Neural progenitor cell (in vitro differentiated cells): ENCODE measurements around the gene TLR4. TPM values are rescaled to one million over a fixed set of nuclear protein-coding genes. Genes with fewer than 3 reads are reported as not detected.

Experiments
- DNase-seq: peaks from one replicate; pipeline ENCODE4 v3.0.0-alpha.2; 2016; ENCODE audit warnings: low spot score
- H2AFZ ChIP-seq: fragments of 200-600 bp; sonication (generic); replicated peaks from 2 replicates; pipeline ENCODE4 v1.6.1; 2016; ENCODE audit warnings: antibody characterized with exemption
- H3F3A ChIP-seq: fragments of 200-600 bp; sonication (generic); 2 replicates; pipeline ENCODE4 v1.6.1; 2016; ENCODE audit warnings: antibody characterized with exemption, low read depth
- H3K27ac ChIP-seq: fragments of 200-600 bp; sonication (generic); 2 replicates; pipeline ENCODE4 v1.5.1; 2016; ENCODE audit warnings: mild to moderate bottlenecking
- H3K27me3 ChIP-seq: fragments of 200-600 bp; sonication (generic); 2 replicates; pipeline ENCODE4 v1.6.1; 2016; ENCODE audit warnings: mild to moderate bottlenecking, moderate library complexity
- H3K36me3 ChIP-seq: fragments of 200-600 bp; sonication (generic); 2 replicates; pipeline ENCODE4 v1.5.1; 2016
- H3K4me1 ChIP-seq: fragments of 200-600 bp; sonication (generic); 2 replicates; pipeline ENCODE4 v1.6.1; 2016; ENCODE audit warnings: mixed run types
- H3K4me2 ChIP-seq: fragments of 200-600 bp; sonication (generic); 2 replicates; pipeline ENCODE4 v1.6.1; 2016
- H3K4me3 ChIP-seq: fragments of 200-600 bp; sonication (generic); 2 replicates; pipeline ENCODE4 v1.5.1; 2016
- H3K79me2 ChIP-seq: fragments of 200-600 bp; sonication (generic); 2 replicates; pipeline ENCODE4 v1.6.1; 2016; ENCODE audit warnings: low read depth
- H3K9ac ChIP-seq: fragments of 200-600 bp; sonication (generic); 2 replicates; pipeline ENCODE4 v1.6.1; 2016
- H3K9me3 ChIP-seq: fragments of 200-600 bp; sonication (generic); 2 replicates; pipeline ENCODE4 v1.5.1; 2016; ENCODE audit warnings: low read depth
- H4K20me1 ChIP-seq: fragments of 200-600 bp; sonication (generic); 2 replicates; pipeline ENCODE4 v1.6.1; 2016; ENCODE audit warnings: low read depth
- H3K27ac Mint-ChIP-seq: 3 replicates; pipeline ENCODE4 v1.8.0; 2021; ENCODE audit warnings: mixed read lengths
- H3K27me3 Mint-ChIP-seq: 2 replicates; pipeline ENCODE4 v1.8.0; 2022; ENCODE audit warnings: low read depth, mild to moderate bottlenecking, inconsistent platforms, moderate library complexity, mixed read lengths; ENCODE audit not compliant: insufficient read depth
- H3K36me3 Mint-ChIP-seq: 3 replicates; pipeline ENCODE4 v1.8.0; 2021; ENCODE audit warnings: mixed read lengths
- H3K4me1 Mint-ChIP-seq: 3 replicates; pipeline ENCODE4 v1.8.0; 2021; ENCODE audit warnings: mixed read lengths
- H3K4me3 Mint-ChIP-seq: 3 replicates; pipeline ENCODE4 v1.8.0; 2021; ENCODE audit warnings: mild to moderate bottlenecking, moderate library complexity, mixed read lengths
- H3K9me3 Mint-ChIP-seq: 3 replicates; pipeline ENCODE4 v1.8.0; 2020; ENCODE audit warnings: mixed read lengths
- CTCF ChIP-seq: fragments of 200-600 bp; sonication (generic); IDR thresholded peaks from 2 replicates; pipeline ENCODE4 v1.5.1; 2017; ENCODE audit warnings: antibody characterized with exemption, mild to moderate bottlenecking
- EZH2 ChIP-seq: fragments of 200-600 bp; sonication (generic); IDR thresholded peaks from 2 replicates; pipeline ENCODE4 v1.6.1; 2017; ENCODE audit warnings: antibody characterized with exemption, mild to moderate bottlenecking, moderate library complexity
- EZH2phosphoT487 ChIP-seq: fragments of 200-600 bp; sonication (generic); IDR thresholded peaks from 2 replicates; pipeline ENCODE4 v1.6.1; 2017; ENCODE audit warnings: antibody characterized with exemption
- total RNA-seq: library from RNA; depleted of rRNA; stranded (reverse); fragments of >200 nt; gene quantifications from 2 replicates; pipeline ENCODE4 v1.2.3, GENCODE V29; 2015; ENCODE audit warnings: low replicate concordance

Gene TLR4
- total RNA-seq, 1 donor from 2014 or later = 0.24 TPM

- no peaks in the 10 kb centered on the region for H3K9me3 ChIP-seq
- Mint-ChIP-seq H3K9me3 (no peaks in the 10 kb centered on the region), H3K36me3 (no peaks in the 10 kb centered on the region), H3K27ac (no peak overlapping the region), H3K4me3 (no peak overlapping the region), H3K27me3 (no peaks in the 10 kb centered on the region), H3K4me1 (peaks cover 19% of the 10 kb centered on the region)
- no peak overlapping the region for H3K4me2 ChIP-seq
- H3K9ac ChIP-seq = no peak overlapping the region
- H3K36me3 ChIP-seq = no peaks in the 10 kb centered on the region
- H3K79me2 ChIP-seq = no peaks in the 10 kb centered on the region
- H4K20me1 ChIP-seq = no peaks in the 10 kb centered on the region
- DNase-seq = no peak
- H3K4me3 ChIP-seq = no peak overlapping the region
- no peak overlapping the region for H3K27ac ChIP-seq
- no peak overlapping the region for H2AFZ ChIP-seq
- H3F3A ChIP-seq = no peaks in the 10 kb centered on the region
- H3K27me3 ChIP-seq = no peaks in the 10 kb centered on the region
- TF ChIP-seq EZH2phosphoT487 = no peak
- TF ChIP-seq EZH2 = no peak
- TF ChIP-seq CTCF = no peak
- peaks cover 19% of the 10 kb centered on the region for H3K4me1 ChIP-seq
Measured at GRCh38 chr9:117707561-117707960, 3.4 kb downstream of the TLR4 start.

- no peaks in the 10 kb centered on the region for H3F3A ChIP-seq
- no peaks in the 10 kb centered on the region for H3K9me3 ChIP-seq
- no peaks in the 10 kb centered on the region for H3K36me3 ChIP-seq
- H3K4me2 ChIP-seq = no peak overlapping the region
- H3K4me3 ChIP-seq = no peak overlapping the region
- no peak overlapping the region for H3K27ac ChIP-seq
- H3K27me3 Mint-ChIP-seq = no peaks in the 10 kb centered on the region
- no peaks in the 10 kb centered on the region for H4K20me1 ChIP-seq
- peaks cover 7% of the 10 kb centered on the region for H3K4me1 ChIP-seq
- H3K9ac ChIP-seq = no peak overlapping the region
- no peaks in the 10 kb centered on the region for H3K79me2 ChIP-seq
- peaks cover 6% of the 10 kb centered on the region for H3K4me1 Mint-ChIP-seq
- no peaks in the 10 kb centered on the region for H3K36me3 Mint-ChIP-seq
- no peak overlapping the region for H3K27ac Mint-ChIP-seq
- DNase-seq = no peak
- no peak overlapping the region for H3K4me3 Mint-ChIP-seq
- no peaks in the 10 kb centered on the region for H3K27me3 ChIP-seq
- no peak overlapping the region for H2AFZ ChIP-seq
- no peaks in the 10 kb centered on the region for H3K9me3 Mint-ChIP-seq
- TF ChIP-seq CTCF (no peak), EZH2phosphoT487 (no peak), EZH2 (no peak)
Measured at GRCh38 chr9:117709936-117710335, 5.7 kb downstream of the TLR4 start.

GRCh38 chr9:117714282-117714681, 10.1 kb downstream of the TLR4 start:
- Histone ChIP-seq H3K9me3 (no peaks in the 10 kb centered on the region), H3K4me1 (peaks cover 5% of the 10 kb centered on the region), H3K9ac (no peak overlapping the region), H2AFZ (no peak overlapping the region), H3K27me3 (no peaks in the 10 kb centered on the region), H3K27ac (no peak overlapping the region), H3F3A (no peaks in the 10 kb centered on the region), H3K79me2 (no peaks in the 10 kb centered on the region), H4K20me1 (no peaks in the 10 kb centered on the region), H3K4me3 (no peak overlapping the region), H3K4me2 (no peak overlapping the region), H3K36me3 (no peaks in the 10 kb centered on the region)
- Mint-ChIP-seq H3K9me3 (no peaks in the 10 kb centered on the region), H3K36me3 (no peaks in the 10 kb centered on the region), H3K27ac (no peak overlapping the region), H3K27me3 (no peaks in the 10 kb centered on the region), H3K4me3 (no peak overlapping the region), H3K4me1 (no peaks in the 10 kb centered on the region)
- TF ChIP-seq EZH2 (no peak), EZH2phosphoT487 (no peak), CTCF (peak; percentile 10)
- no peak for DNase-seq
